GM21390 (cell line): ENCODE data around the gene PRKCE.
"Not testable (repeated sequence)": the region's sequence is repeated elsewhere in the genome, so short reads cannot be mapped to it uniquely, and the experiment has no call there.

Experiments
- ATAC-seq: cut with Tn5 transposase; IDR thresholded peaks from one replicate; pipeline ENCODE4 v1.9.1; 2021; ENCODE audit not compliant: unreplicated experiment

The PRKCE gene

DNA sequence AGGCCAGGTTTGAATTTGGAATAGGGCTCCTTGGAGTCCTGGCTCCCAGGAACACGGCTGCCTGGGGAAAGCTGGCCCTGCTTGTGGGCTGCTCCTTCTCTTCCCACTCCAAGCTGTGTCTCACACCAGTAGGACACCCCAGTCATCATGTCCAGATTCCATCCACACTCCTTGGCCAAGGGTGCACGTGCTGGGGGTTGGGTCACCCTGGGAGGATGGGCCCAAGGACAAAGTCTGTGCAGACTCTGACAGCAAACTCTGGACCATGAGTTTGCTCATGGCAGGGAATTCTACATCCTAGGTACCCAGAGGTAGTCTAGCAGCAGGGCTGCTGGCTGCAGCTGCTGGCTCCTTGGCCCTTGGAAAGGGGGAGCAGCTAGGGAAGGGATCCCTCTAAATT, 543.4 kb downstream of the PRKCE start:
- no peak for ATAC-seq

DNA sequence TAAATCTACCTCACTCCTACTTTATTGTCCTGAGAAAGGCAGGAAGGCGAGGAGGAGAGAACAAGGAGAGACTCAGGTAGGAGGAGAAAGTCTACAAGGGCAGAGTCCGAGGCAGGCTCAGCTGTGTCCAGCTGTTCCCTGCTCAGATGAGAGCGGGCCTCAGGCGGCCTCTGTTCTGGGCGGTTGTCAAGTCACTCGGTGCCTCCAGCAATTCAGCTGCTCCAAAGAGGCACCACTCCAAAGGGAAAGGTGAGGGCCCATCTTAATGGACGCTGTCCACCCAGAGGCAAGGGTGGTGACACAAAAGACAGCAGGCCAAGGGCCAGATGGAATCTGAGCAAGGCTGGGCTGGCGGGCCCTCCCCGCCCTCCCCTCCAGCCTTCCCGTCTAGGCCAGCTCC, 544.3 kb downstream of the PRKCE start:
- ATAC-seq = no peak

DNA sequence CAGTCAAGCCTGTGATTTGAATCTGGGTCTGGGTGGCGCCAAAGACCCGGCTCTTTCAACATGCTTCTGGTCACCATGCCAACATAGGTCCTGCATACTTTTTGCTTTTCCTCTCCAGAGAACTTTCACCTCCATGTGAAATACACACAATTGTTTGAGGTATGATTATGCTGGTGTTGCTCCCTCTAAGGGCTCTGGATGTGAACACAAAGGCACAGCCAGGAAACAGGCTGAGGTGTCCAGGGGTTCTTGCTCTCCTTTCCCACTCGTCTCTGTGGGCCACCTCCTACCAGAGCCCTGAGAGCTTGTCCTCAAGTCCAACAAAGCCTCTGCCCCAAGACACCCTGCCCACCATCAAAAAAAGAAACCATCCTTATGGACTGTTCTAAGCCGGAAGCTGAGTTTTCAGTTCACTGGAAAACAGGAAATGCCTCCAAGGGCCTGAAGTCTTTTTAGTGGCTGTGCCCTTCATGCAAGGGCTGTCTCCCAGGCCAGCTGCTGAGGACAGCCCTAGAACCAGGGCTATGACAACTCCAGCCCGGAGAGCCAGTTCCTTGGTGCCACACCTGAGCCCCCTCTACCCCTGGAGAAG, 545.5 kb downstream of the PRKCE start:
- ATAC-seq = no peak

DNA sequence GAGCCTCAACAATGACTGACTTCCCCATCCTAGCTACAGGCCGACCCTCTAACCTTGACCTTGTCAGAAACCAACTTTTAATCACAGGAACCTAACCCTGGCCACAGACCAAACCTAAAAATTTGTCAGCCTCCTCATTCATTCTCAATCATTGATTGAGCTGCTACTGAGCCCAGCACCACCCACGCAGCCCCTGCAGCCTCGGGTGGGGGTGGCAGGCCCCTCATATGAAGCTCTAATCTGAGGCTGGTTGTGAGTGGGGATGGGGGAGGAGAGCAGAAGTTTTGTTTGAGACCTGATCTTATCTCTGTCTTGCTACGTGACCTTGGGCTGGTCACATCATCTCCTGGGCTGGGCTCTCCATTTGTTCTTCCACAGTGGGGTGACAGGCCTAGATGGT, 546.2 kb downstream of the PRKCE start:
- ATAC-seq = no peak

DNA sequence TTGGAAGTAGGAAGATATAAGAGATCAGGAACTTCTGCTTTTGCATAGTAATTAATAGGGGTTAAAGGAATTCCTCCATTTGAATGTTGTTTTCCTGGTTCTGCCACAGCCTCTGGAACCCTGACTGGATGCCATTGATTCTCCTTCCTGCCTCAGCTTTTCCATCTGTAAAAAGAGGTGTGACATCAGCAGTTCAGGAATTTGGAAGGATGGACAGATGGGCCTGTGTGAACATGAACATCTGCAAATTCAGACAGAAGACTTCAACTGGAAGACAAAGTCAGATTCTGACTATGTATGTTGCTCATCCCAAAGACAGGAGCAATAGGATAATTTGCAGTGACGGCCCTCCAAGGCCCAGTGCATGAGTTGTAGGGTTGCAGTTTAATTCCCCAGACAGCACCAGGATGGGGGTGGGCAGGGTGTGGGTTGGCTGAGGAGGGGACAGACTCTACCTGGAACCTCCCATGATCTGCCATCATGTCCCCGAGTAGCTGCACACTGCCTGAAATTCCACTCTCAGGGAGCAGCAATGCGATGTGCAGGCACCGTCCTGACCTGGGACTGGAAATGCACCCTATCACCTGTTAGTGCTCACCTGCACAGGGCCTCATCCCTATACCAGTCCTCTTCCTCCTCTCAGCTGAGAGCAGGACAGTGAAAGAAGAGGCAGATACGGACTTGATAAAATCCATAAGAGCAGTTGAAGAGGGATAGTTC, 546.8 kb downstream of the PRKCE start:
- ATAC-seq = no peak

DNA sequence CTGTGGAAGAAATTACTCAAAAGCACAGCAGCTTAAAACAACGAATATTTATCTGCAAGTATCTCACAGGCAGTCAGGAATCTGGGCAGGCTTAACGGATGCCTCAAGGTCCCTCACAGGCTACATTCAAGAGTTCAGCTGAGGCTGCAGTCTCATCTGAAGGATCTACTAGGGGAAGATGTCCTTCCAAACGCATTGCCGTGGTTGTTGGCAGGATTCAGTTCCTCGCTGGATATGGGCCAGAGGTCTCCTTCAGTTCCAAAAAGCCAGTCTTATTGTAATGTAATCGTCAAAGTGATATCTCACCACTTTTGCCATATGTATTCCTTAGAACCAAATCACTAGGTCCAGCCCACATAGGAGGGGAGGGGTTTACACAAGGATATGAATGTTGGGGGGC, 547.5 kb downstream of the PRKCE start:
- ATAC-seq = no peak

DNA sequence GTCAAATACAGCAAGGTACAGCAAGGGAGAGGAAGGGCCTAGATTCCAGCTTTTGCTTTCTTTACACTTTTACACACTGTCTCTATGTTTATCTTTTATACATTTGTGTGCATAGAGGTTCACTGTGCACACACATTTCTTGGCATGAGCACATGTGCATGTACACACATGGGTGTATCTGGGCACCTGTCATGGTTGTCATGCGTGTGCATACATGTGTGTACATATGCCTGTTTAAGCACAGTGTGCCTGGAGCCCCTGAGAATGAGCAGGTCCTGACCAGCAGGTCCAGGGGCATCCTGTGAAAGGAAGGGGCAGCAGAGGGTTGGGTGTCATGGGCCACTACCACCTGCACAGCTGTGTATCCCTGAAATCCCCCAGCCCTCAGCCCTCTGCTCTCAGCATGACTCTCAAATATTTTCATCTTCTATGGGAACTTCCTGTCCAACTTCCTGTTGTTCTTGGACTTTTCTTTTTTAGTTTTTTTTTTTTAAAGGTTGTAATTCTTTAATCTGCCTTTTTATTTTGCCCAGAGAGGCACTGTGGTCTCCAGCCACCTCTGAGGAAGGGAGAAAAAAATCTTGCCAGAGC, 548.7 kb downstream of the PRKCE start:
- no peak for ATAC-seq

DNA sequence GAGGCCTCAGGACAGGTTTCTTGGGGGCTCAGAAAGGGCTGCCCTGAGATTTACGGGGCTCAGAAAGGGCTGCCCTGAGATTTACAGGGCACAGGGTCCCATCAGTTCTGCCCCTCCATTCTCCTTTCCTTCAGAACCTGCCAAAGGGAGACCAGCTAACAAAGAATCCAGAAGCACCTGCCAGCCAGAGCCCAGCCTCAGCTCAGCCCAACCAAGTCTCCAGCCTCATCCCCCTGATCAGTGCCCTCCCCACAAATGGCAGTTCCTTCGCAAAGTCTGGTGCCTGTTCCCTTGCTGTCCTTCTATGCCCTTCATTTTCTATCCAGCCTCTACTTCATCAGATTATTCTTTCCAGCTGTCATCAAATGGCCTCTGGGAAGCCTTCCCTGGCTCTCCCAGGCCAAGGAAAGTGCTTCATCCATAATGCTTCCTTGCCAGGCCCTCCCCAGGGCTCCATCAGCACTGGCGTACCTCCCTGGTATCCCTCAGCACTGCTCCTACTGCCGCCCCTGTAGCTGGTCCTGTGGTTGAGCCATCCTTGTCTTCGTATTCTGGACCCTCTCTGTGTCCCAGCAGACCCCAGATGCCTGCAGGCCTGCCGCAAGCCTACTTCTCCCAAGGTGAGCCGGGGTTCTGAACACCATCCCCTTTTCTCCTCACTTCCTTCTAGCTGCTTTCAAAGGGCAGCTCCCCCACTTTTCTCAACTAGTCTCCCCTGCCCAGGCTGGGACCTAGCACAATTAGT, 549.6 kb downstream of the PRKCE start:
- no peak for ATAC-seq

DNA sequence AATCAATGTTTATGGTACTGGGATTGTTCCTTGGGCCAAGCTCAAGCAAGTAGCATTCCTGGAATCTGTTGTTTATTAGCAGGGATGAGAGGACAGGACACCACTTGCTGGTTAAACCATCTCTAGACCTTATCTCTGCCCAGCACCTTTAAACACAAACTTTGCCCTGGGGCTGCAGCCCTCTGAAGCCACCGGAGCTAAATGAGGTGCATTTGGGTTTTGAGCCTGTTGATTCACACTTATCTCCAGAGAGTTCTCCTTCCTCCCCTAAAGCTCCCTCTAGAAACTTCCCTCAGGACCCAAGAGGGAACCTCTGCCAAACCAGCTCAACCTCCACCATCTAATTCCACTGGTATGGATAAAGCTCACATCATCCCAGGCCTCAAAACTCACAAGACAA, 551.0 kb downstream of the PRKCE start:
- no peak for ATAC-seq

DNA sequence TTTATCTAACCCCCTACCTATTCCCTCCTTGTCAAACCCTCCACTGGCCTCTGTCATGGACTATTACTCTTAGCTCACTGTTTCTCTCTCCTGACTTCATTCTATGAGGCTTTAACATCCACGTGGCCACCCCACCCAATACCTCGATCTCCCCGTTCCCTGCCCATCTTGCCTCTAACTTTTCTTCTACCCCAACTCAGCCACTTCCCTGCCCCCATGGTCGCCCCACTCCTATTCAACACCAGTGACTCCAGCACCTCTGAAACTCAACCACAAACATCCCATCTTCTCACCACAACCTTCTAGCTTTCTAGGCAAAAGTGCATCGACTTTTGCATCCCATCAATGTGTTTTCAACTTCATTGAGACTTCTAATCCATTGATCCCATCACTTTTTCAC, 551.5 kb downstream of the PRKCE start:
- ATAC-seq = no peak

DNA sequence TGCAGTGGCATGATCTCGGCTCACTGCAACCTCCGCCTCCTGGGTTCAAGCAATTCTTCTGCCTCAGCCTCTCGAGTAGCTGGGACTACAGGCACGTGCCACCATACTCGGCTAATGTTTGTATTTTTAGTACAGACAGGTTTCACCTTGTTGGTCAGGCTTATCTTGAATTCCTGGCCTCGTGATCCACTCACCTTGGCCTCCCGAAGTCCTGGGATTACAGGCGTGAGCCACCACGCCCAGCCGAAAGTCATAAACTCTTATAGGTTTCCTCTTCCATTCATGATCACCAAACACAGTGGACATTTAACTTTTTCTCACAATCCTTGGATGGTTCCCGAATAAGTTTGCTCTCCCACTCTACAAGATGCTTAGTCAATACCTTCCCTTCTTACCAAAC, 552.2 kb downstream of the PRKCE start:
- ATAC-seq = not testable (repeated sequence)

DNA sequence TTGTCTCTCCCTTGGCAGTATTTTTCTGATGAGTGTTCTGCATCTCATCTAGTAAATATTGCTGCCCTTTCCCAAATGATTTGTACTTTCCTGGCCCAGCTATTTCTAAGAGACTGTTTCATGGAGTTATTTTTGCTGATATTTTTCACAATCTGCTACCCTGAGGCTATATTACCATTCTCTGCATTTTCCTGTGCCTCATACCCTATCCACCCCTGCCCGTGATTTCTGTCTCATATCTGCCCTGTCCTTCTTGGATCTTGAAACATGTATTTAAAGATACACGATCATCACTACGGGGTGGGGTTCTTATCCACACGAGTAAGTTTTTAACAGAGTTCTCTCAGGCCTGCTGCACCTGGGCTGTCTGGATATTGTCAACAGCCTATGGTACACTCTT, 556.1 kb downstream of the PRKCE start:
- no peak for ATAC-seq

DNA sequence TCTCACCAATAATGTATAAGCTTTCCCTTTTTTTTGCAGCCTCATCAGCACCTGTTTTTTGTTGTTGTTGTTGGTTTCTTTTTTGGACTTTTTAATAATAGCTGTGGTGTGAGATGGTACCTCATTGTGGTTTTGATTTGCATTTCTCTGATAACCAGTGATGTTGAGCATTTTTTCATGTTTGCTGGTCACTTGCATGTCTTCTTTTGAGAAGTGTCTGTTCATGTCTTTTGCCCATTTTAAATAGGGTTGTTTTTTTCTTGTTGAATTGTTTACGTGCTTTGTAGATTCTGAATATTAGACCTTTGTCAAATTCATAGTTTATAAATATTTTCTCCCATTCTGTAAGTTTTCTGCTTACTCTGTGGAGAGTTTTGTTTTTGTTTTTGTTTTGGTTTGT, 557.3 kb downstream of the PRKCE start:
- no peak for ATAC-seq

DNA sequence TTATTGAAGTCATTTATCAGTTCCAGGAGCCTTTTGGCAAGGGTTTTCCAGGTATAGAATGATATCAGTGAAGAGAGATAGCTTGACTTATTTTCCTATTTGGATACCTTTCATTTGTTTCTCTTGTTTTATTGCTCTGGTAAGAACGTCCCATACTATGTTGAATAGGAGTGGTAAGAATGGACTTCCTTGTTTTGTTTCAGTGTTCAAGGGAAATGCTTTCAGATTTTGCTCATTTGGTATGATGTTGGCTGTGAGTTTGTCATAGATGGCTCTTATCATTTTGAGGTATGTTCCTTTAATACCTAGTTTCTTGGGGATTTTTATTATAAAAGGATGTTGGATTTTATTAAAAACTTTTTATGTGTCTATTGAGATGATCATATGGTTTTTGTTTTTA, 558.6 kb downstream of the PRKCE start:
- ATAC-seq = no peak

DNA sequence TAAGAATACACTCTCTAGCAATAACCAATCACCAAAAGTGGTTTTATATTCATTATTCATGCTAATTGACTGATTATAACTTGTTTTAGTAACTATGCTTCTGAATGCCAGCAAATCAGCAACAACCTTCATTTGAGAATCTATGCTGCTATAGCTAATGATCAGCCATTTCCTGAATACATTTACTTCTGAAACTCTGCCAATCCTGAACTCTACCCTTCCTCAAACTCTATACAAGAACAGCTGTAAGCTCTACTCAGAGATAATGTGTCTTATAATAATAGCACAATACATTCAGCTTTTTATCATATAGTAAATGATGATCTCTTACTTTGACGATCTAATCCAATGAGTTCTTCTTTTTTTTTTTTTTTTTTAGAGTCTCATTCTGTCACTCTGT, 560.0 kb downstream of the PRKCE start:
- ATAC-seq = no peak

DNA sequence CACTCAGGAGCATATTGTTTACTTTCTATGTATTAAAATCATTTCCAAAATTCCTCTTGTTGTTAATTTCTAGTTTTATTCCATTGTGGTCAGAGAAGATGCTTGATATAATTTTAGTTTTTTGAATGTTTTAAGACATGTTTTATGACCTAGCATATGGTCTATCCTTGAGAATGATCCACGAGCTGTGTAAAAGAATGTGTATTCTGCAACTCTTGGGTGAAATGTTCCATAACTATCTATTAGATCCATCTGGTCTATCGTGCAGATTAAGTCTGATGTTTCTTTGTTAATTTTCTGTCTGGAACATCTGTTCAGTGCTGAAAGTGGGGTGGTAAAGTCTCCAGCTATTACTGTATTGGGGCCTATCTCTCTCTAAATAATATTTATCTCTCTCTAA, 562.4 kb downstream of the PRKCE start:
- no peak for ATAC-seq

DNA sequence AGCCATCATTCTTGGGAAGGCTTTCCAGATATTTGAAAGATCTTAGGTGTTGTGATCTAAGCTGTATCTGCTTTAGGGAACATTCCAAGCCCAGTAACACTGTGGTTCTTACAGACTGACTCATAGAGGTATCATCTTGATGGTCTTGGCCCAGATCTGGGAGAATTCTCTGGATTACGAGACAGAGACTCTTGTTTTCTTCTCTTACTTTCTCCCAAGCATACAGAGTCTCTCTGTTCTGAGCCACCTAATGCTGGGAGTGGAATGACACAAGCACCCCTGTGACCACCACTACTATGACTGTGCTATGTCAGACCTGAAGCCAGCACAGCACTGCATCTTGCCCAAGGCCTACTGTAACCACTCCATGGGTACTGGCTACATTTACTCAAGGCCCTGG, 564.7 kb downstream of the PRKCE start:
- ATAC-seq = no peak

DNA sequence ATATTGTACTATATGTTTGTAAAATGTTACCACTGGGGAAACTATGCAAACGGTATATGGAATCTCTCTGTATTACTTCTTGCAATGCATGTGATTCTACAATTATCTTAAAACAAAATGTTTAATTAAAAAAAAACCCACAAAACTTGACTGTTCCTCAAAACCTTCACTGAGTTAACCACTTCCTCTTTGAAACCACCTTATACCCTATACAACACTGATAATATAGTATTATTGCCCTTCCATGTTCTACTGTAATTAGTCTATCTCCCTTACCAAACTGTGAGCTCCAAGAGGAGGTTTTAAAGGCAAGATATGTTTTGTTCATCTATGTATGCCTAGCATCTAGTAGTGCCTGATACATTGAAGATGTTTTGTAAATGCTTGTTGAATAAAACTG, 572.0 kb downstream of the PRKCE start:
- not testable (repeated sequence) for ATAC-seq

DNA sequence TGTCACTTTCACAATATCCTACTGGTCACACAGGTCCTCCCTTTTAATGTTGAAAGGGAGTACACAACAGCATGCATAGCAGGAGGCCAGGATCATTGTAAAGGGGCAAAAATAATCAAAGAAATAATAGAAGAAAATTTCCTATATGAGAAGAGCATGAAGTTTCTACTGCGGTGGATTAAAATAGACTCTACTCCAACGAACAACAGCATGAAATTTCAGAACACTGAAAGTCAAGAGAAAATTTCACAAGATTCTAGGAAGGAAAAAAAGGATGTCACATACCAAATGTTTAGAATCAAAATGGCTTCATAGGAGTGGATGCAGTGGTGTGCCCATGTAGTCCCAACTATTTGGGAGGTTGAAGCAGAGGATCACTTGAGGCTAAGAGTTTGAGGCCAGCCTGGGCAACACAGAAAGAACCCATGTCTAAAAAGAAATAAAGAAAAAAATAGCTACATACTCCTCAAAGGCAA, 573.7 kb downstream of the PRKCE start:
- no peak for ATAC-seq

DNA sequence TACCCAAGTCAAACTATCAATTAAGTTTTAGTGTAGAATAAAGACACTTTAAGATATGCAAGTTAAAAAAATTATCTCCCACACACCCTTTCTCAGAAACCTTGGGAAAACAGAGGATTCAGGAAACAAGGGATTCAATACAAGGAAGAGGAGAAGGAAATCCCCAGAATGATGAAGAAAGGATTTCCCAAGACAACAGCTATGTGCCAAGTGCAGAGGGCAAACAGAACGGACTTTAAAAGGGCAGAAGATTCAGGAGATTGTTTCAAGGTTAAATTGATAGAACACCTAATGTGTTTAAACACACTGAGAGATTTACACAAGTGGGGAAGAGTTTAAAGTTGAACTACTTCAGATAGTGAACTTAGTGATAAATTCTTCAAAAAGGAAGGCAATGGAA, 574.3 kb downstream of the PRKCE start:
- ATAC-seq = no peak

DNA sequence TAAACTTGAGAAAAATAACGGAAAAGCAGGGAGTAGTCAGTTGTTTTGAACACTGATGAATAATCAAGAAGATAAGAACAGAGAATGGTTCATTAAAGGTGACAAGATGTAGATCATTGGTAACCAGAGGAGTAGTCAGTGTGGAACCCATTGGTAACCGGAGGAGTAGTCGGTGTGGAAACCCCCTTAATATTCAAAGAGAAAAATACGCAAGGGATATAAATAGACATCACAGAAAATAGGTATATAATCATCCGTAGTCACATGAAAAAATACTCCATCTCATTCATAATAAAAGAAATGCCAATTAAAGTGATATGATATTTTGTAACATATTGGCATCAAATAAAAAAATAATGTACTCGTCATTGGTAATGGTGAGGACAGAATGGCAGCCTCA, 575.1 kb downstream of the PRKCE start:
- ATAC-seq = no peak

DNA sequence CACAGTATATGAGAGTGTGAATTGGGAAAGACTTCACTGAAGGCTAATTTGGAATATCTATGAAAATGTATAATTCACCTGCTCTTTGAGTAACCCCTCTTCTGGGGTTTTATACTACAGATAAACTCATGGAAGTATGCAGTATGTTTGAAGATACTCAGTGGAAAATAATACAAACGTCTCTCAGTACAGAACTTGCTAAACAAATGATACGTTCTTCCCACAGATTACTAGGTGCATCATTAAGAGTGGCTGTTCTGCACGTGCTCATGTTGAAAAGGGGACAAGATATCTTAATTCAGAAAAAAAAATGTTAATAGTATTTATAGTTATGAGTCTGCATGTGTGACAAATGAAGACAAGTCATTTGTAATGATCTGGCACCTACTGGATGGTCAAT, 575.5 kb downstream of the PRKCE start:
- ATAC-seq = no peak
